Hematopoietic multipotent progenitor cell treated with erythropoietin and hydrocortisone succinate and interleukin-3 and kit ligand, for 15 days (in vitro differentiated cells): Measurements from ENCODE around the gene HSPH1.
"Not testable (repeated sequence)": the region's sequence is repeated elsewhere in the genome, so short reads cannot be mapped to it uniquely, and the experiment has no call there.

ENCODE experiments used
- DNase-seq: peaks from one replicate; pipeline ENCODE4 v3.0.0-alpha.2; 2015; ENCODE audit warnings: low spot score

HSPH1 gene

GRCh38 chr13:31131470-31131961 lies 30.2 kb downstream of the HSPH1 start:
- DNase-seq: no peak

- DNase-seq: no peak
Measured at GRCh38 chr13:31129419-31129818, 32.3 kb downstream of the HSPH1 start.

GRCh38 chr13:31124204-31124603 lies 37.5 kb downstream of the HSPH1 start:
- DNase-seq: no peak

GRCh38 chr13:31122544-31123260 lies 39.0 kb downstream of the HSPH1 start:
- DNase-seq: no peak

GRCh38 chr13:31122143-31122542 lies 39.6 kb downstream of the HSPH1 start:
- no peak for DNase-seq

GRCh38 chr13:31121379-31122140 lies 40.1 kb downstream of the HSPH1 start:
- no peak for DNase-seq

- DNase-seq: no peak
Measured at GRCh38 chr13:31119966-31120700, 41.6 kb downstream of the HSPH1 start.

GRCh38 chr13:31119526-31119925 lies 42.2 kb downstream of the HSPH1 start:
- no peak for DNase-seq

GRCh38 chr13:31116224-31116623 lies 45.5 kb downstream of the HSPH1 start:
- no peak for DNase-seq

- no peak for DNase-seq
Measured at GRCh38 chr13:31115616-31116015, 46.1 kb downstream of the HSPH1 start.

- DNase-seq: no peak
Measured at GRCh38 chr13:31114641-31115040, 47.1 kb downstream of the HSPH1 start.

- DNase-seq: no peak
Measured at GRCh38 chr13:31111136-31111535, 50.6 kb downstream of the HSPH1 start.

GRCh38 chr13:31110617-31111016 lies 51.1 kb downstream of the HSPH1 start:
- no peak for DNase-seq

GRCh38 chr13:31110169-31110568 lies 51.5 kb downstream of the HSPH1 start:
- no peak for DNase-seq

- DNase-seq: no peak
Measured at GRCh38 chr13:31107109-31107508, 54.6 kb downstream of the HSPH1 start.

- DNase-seq: no peak
Measured at GRCh38 chr13:31105856-31106255, 55.8 kb downstream of the HSPH1 start.

- DNase-seq: no peak
Measured at GRCh38 chr13:31105020-31105795, 56.5 kb downstream of the HSPH1 start.

GRCh38 chr13:31102905-31103304 lies 58.8 kb downstream of the HSPH1 start:
- DNase-seq: no peak

- no peak for DNase-seq
Measured at GRCh38 chr13:31101472-31102170, 60.1 kb downstream of the HSPH1 start.

GRCh38 chr13:31100721-31101120 lies 61.0 kb downstream of the HSPH1 start:
- no peak for DNase-seq

- DNase-seq: not testable (repeated sequence)
Measured at GRCh38 chr13:31097911-31098434, 63.7 kb downstream of the HSPH1 start.
